HCT116 (cell line): ENCODE data around the gene DPP4. TPM values are rescaled to one million over a fixed set of nuclear protein-coding genes. Genes with fewer than 3 reads are reported as not detected.

ENCODE experiments used
- ATAC-seq: fragments of 200-7000 bp; cut with Tn5 transposase; 2 replicates; pipeline ENCODE4 v1.9.1; 2020; ENCODE audit warnings: mild to moderate bottlenecking, moderate library complexity
- BruUV-seq: library from RNA; stranded (reverse); fragments of 400-500 nt; replicated peaks from 2 replicates; lab custom pipeline; 2021; lab: Mats Ljungman, UMichigan
- CTCF ChIA-PET: fragments of 300-600 bp; sonication (Branson Sonifier 250); formaldehyde crosslinking; loops from one replicate; lab custom pipeline; 2021; ENCODE audit warnings: antibody characterized with exemption; lab: Charles Lee
- POLR2A ChIA-PET: fragments of 300-600, 350-600 bp; sonication (Branson Sonifier 250); formaldehyde crosslinking; loops from one replicate; lab custom pipeline; 2021; ENCODE audit warnings: antibody characterized with exemption; lab: Charles Lee
- RAD21 ChIA-PET, 2 experiments: fragments of 300-600 bp; sonication (Branson Sonifier 250); formaldehyde crosslinking; loops; one replicate each; lab custom pipeline; 2023; ENCODE audit warnings: low total read pairs in 2 of 2; ENCODE audit not compliant: uncharacterized antibody in 2 of 2, unreplicated experiment in 2 of 2, low non-redundant PET in 1 of 2; lab: Charles Lee
- DNase-seq: peaks from one replicate; pipeline ENCODE4 v3.0.0-alpha.2; 2010; ENCODE audit warnings: low read depth, low spot score
- H2AFZ ChIP-seq: fragments of 200-600 bp; shearing (Covaris generic), sonication (generic); 2 replicates; pipeline ENCODE4 v1.6.1; 2017; ENCODE audit warnings: low read depth, mixed run types, mixed read lengths, antibody characterized with exemption, low read length; ENCODE audit not compliant: poor library complexity, severe bottlenecking
- H3K27ac ChIP-seq: 2 replicates; pipeline ENCODE4 v1.5.1; 2012; ENCODE audit warnings: low read depth, low read length
- H3K27me3 ChIP-seq: fragments of 200-600 bp; sonication (generic); 2 replicates; pipeline ENCODE4 v1.6.1; 2016; ENCODE audit warnings: mixed run types, low read length, mixed read lengths; ENCODE audit not compliant: insufficient read depth
- H3K36me3 ChIP-seq, 2 experiments: fragments of 200-500 bp in 1 of 2; fragments of 200-600 bp in 1 of 2; sonication (Bioruptor generic) in 1 of 2; sonication (generic) in 1 of 2; 2 replicates each; pipeline versions ENCODE4 v1.5.1 to v1.6.1; 2014 to 2016; ENCODE audit warnings: low read length in 2 of 2, inconsistent platforms in 1 of 2, mixed read lengths in 1 of 2, mixed run types in 1 of 2; ENCODE audit not compliant: insufficient read depth in 2 of 2, control insufficient read depth in 1 of 2
- H3K4me1 ChIP-seq, 2 experiments: fragments of 200-600 bp in 1 of 2; sonication (generic) in 1 of 2; 2 replicates each; pipeline versions ENCODE4 v1.5.1 to v1.6.1; 2012 to 2017; ENCODE audit warnings: low read length in 2 of 2, inconsistent platforms in 1 of 2, mild to moderate bottlenecking in 1 of 2, mixed read lengths in 1 of 2, mixed run types in 1 of 2, moderate library complexity in 1 of 2; ENCODE audit not compliant: insufficient read depth in 2 of 2, control insufficient read depth in 1 of 2
- H3K4me2 ChIP-seq: fragments of 200-600 bp; sonication (generic); 2 replicates; pipeline ENCODE4 v1.6.1; 2017; ENCODE audit warnings: mixed run types, low read length, mixed read lengths
- H3K4me3 ChIP-seq, 2 experiments: fragments of 200-600 bp in 1 of 2; sonication (generic) in 1 of 2; replicated peaks in 1 of 2; 2 replicates each; pipeline ENCODE4 v1.5.1; 2011 to 2016; ENCODE audit warnings: low read length in 2 of 2, control low read depth in 1 of 2, low read depth in 1 of 2, mild to moderate bottlenecking in 1 of 2, mixed read lengths in 1 of 2, mixed run types in 1 of 2
- H3K79me2 ChIP-seq: fragments of 200-600 bp; sonication (generic); 2 replicates; pipeline ENCODE4 v1.6.1; 2017; ENCODE audit warnings: mild to moderate bottlenecking, mixed run types, low read length, moderate library complexity, mixed read lengths; ENCODE audit not compliant: insufficient read depth
- H3K9ac ChIP-seq: fragments of 200-600 bp; sonication (generic); 2 replicates; pipeline ENCODE4 v1.6.1; 2016; ENCODE audit warnings: low read length, mixed read lengths
- H3K9me2 ChIP-seq: fragments of 200-600 bp; sonication (generic), shearing (Covaris generic); 2 replicates; pipeline ENCODE4 v1.6.1; 2017; ENCODE audit warnings: mixed run types, mild to moderate bottlenecking, moderate library complexity; ENCODE audit not compliant: insufficient read depth
- H3K9me3 ChIP-seq, 2 experiments: fragments of 200-500 bp in 1 of 2; fragments of 200-600 bp in 1 of 2; sonication (Bioruptor generic) in 1 of 2; sonication (generic) in 1 of 2; 2 replicates each; pipeline ENCODE4 v1.6.1; 2014 to 2017; ENCODE audit warnings: low read length in 2 of 2, mixed read lengths in 2 of 2, inconsistent platforms in 1 of 2, low read depth in 1 of 2, mild to moderate bottlenecking in 1 of 2, mixed run types in 1 of 2, moderate library complexity in 1 of 2; ENCODE audit not compliant: control insufficient read depth in 1 of 2, insufficient read depth in 1 of 2
- H4K20me1 ChIP-seq: fragments of 200-600 bp; sonication (generic), shearing (Covaris generic); 2 replicates; pipeline ENCODE4 v1.6.1; 2017; ENCODE audit warnings: mixed run types, mild to moderate bottlenecking, moderate library complexity; ENCODE audit not compliant: insufficient read depth
- CEBPB ChIP-seq: IDR thresholded peaks from 2 replicates; pipeline ENCODE4 v1.6.1; 2012; ENCODE audit warnings: low read depth
- EGR1 ChIP-seq: IDR thresholded peaks from 2 replicates; pipeline ENCODE4 v1.6.1; 2012; ENCODE audit warnings: low read depth
- ELF1 ChIP-seq: IDR thresholded peaks from 2 replicates; pipeline ENCODE4 v1.6.1; 2012; ENCODE audit warnings: low read depth, borderline replicate concordance
- EZH2 ChIP-seq: fragments of 200-600 bp; sonication (generic); IDR thresholded peaks from 2 replicates; pipeline ENCODE4 v1.6.1; 2017; ENCODE audit warnings: antibody characterized with exemption, mixed run types
- EZH2phosphoT487 ChIP-seq: fragments of 200-600 bp; IDR thresholded peaks from 2 replicates; pipeline ENCODE4 v1.6.1; 2018; ENCODE audit warnings: antibody characterized with exemption, borderline replicate concordance
- FOSL1 ChIP-seq: IDR thresholded peaks from 2 replicates; pipeline ENCODE4 v1.6.1; 2012; ENCODE audit warnings: low read depth
- JUND ChIP-seq: IDR thresholded peaks from 2 replicates; pipeline ENCODE4 v1.6.1; 2012
- POLR2A ChIP-seq: IDR thresholded peaks from 2 replicates; pipeline ENCODE4 v1.7.0; 2011; ENCODE audit warnings: borderline replicate concordance; ENCODE audit not compliant: insufficient read depth, insufficient read length; ENCODE audit errors: extremely low read depth
- POLR2AphosphoS5 ChIP-seq: IDR thresholded peaks from 2 replicates; pipeline ENCODE4 v1.6.1; 2011; ENCODE audit warnings: mild to moderate bottlenecking, low read depth, low read length, moderate library complexity
- SIN3A ChIP-seq: IDR thresholded peaks from 2 replicates; pipeline ENCODE4 v1.6.1; 2012; ENCODE audit warnings: low read depth
- SP1 ChIP-seq: IDR thresholded peaks from 2 replicates; pipeline ENCODE4 v1.6.1; 2012; ENCODE audit warnings: low read depth
- SRF ChIP-seq: IDR thresholded peaks from 2 replicates; pipeline ENCODE4 v1.6.1; 2012; ENCODE audit warnings: low read depth
- TCF7L2 ChIP-seq: IDR thresholded peaks from 2 replicates; pipeline ENCODE4 v1.7.0; 2011; ENCODE audit warnings: borderline replicate concordance, inconsistent platforms; ENCODE audit not compliant: insufficient read depth, insufficient read length; ENCODE audit errors: extremely low read depth
- YY1 ChIP-seq: IDR thresholded peaks from 2 replicates; pipeline ENCODE4 v1.6.1; 2011; ENCODE audit warnings: low read length, low read depth, moderate library complexity, mild to moderate bottlenecking; ENCODE audit not compliant: insufficient replicate concordance; ENCODE audit errors: extremely low read depth
- ZNF274 ChIP-seq: fragments of 200-500 bp; sonication (Bioruptor generic); IDR thresholded peaks from 2 replicates; pipeline ENCODE4 v1.6.1; 2014; ENCODE audit warnings: mild to moderate bottlenecking, low read depth, low read length, inconsistent platforms
- intact Hi-C: fragments of 100-400 bp; cut with micrococcal nuclease; formaldehyde crosslinking; loops from 2 replicates; pipeline ENCODE4 v1.10.0; 2022
- total RNA-seq: library from RNA; stranded (reverse); gene quantifications from one replicate; pipeline ENCODE4 v1.2.1, GENCODE V29; 2021; ENCODE audit not compliant: unreplicated experiment
- TF ChIP-seq, protein P1 (sequence below): IDR thresholded peaks from 2 replicates; pipeline ENCODE4 v1.6.1; 2012
- TF ChIP-seq, protein P2 (sequence below): IDR thresholded peaks from 2 replicates; pipeline ENCODE4 v1.6.1; 2012; ENCODE audit warnings: low read depth
- TF ChIP-seq, protein P3 (sequence below), 3 experiments: fragments of 200-600 bp in 1 of 3; sonication (generic) in 1 of 3; IDR thresholded peaks in 2 of 3; conservative IDR thresholded peaks in 1 of 3; 2 replicates each; pipeline ENCODE4 v1.5.1; 2012 to 2017; ENCODE audit warnings: low read depth in 2 of 3, low read length in 2 of 3, antibody characterized with exemption in 1 of 3, borderline replicate concordance in 1 of 3, control low read depth in 1 of 3, mild to moderate bottlenecking in 1 of 3, mixed read lengths in 1 of 3, mixed run types in 1 of 3, moderate library complexity in 1 of 3; ENCODE audit not compliant: insufficient read depth in 1 of 3
- TF ChIP-seq, protein P4 (sequence below): IDR thresholded peaks from 2 replicates; pipeline ENCODE4 v1.6.1; 2012
- TF ChIP-seq, protein P5 (sequence below): IDR thresholded peaks from 2 replicates; pipeline ENCODE4 v1.6.1; 2011; ENCODE audit warnings: mild to moderate bottlenecking, low read length, moderate library complexity; ENCODE audit not compliant: insufficient replicate concordance; ENCODE audit errors: extremely low read depth

Gene DPP4
- total RNA-seq, 1 experiment from 2014 or later, result 3.6 TPM

DNA sequence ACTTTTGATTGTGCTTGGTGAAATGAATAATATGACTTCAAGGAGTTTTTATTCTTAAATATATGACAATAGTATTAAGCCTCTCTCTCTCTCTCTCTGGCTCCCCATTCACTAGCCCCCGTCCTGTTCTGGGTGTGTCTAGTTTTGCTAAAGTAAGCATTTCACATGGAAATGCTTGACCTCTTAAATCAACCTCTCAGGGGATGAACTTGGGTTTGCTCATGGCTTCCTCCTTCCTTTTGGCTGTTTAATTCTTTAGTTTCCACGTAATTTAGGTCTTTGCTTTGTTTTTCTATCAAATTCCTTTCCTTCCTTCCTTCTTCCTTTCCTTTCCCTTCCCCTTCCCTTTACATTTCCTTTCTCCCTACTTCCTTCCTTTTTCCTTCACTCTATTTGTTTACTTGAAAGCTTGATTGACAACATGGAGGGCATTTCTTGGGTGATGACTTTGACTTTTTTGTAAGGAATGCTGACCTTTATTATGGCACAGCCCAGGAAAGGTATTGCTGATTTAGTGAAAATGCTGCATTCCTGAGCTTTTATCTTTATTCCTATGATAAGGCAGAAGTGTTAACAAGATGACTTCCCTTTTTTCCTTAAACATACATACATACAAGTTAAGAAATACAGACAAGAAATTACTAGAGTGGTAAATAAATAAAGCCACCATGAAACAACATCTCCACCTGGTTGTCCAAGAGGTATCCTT lies 3.6 kb downstream of the DPP4 start:
- DNase-seq, result no peak
- ChIA-PET RAD21 (no interaction called here), POLR2A (no interaction called here), CTCF (no interaction called here)
- Histone ChIP-seq H4K20me1 (no peaks in the 10 kb centered on the region), H2AFZ (no peak overlapping the region), H3K36me3 (no peaks in the 10 kb centered on the region), H3K9ac (no peak overlapping the region), H3K4me3 (no peak overlapping the region), H3K4me2 (no peak overlapping the region), H3K27ac (no peak overlapping the region), H3K27me3 (no peaks in the 10 kb centered on the region), H3K9me3 (no peaks in the 10 kb centered on the region), H3K79me2 (no peaks in the 10 kb centered on the region), H3K9me2 (no peaks in the 10 kb centered on the region), H3K4me1 (peaks cover 10 to 24% of the 10 kb centered on the region in 2 experiments; a peak in 3 of 4 replicates)
- no peak for ATAC-seq
- no peak for TF ChIP-seq ELF1
- TF ChIP-seq FOSL1, result no peak
- no peak for TF ChIP-seq SP1
- no peak for TF ChIP-seq POLR2A
- TF ChIP-seq CEBPB, result no peak
- no peak for TF ChIP-seq EZH2phosphoT487
- TF ChIP-seq SIN3A, result no peak
- no peak for TF ChIP-seq SRF
- TF ChIP-seq, protein P1, sequence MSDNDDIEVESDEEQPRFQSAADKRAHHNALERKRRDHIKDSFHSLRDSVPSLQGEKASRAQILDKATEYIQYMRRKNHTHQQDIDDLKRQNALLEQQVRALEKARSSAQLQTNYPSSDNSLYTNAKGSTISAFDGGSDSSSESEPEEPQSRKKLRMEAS, result no peak
- no peak for TF ChIP-seq EGR1
- TF ChIP-seq, protein P2, sequence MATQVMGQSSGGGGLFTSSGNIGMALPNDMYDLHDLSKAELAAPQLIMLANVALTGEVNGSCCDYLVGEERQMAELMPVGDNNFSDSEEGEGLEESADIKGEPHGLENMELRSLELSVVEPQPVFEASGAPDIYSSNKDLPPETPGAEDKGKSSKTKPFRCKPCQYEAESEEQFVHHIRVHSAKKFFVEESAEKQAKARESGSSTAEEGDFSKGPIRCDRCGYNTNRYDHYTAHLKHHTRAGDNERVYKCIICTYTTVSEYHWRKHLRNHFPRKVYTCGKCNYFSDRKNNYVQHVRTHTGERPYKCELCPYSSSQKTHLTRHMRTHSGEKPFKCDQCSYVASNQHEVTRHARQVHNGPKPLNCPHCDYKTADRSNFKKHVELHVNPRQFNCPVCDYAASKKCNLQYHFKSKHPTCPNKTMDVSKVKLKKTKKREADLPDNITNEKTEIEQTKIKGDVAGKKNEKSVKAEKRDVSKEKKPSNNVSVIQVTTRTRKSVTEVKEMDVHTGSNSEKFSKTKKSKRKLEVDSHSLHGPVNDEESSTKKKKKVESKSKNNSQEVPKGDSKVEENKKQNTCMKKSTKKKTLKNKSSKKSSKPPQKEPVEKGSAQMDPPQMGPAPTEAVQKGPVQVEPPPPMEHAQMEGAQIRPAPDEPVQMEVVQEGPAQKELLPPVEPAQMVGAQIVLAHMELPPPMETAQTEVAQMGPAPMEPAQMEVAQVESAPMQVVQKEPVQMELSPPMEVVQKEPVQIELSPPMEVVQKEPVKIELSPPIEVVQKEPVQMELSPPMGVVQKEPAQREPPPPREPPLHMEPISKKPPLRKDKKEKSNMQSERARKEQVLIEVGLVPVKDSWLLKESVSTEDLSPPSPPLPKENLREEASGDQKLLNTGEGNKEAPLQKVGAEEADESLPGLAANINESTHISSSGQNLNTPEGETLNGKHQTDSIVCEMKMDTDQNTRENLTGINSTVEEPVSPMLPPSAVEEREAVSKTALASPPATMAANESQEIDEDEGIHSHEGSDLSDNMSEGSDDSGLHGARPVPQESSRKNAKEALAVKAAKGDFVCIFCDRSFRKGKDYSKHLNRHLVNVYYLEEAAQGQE, result no peak
- TF ChIP-seq, protein P3, sequence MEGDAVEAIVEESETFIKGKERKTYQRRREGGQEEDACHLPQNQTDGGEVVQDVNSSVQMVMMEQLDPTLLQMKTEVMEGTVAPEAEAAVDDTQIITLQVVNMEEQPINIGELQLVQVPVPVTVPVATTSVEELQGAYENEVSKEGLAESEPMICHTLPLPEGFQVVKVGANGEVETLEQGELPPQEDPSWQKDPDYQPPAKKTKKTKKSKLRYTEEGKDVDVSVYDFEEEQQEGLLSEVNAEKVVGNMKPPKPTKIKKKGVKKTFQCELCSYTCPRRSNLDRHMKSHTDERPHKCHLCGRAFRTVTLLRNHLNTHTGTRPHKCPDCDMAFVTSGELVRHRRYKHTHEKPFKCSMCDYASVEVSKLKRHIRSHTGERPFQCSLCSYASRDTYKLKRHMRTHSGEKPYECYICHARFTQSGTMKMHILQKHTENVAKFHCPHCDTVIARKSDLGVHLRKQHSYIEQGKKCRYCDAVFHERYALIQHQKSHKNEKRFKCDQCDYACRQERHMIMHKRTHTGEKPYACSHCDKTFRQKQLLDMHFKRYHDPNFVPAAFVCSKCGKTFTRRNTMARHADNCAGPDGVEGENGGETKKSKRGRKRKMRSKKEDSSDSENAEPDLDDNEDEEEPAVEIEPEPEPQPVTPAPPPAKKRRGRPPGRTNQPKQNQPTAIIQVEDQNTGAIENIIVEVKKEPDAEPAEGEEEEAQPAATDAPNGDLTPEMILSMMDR (IDR thresholded peaks at IDR 0.05 in 2 of 3, conservative IDR thresholded peaks at IDR 0.05 in 1 of 3; ENCODE audit: borderline replicate concordance in 1 of 3, insufficient read depth in 1 of 3, low read depth in 2 of 3, low read length in 2 of 3), result no peak
- TF ChIP-seq JUND, result no peak
- TF ChIP-seq, protein P4, sequence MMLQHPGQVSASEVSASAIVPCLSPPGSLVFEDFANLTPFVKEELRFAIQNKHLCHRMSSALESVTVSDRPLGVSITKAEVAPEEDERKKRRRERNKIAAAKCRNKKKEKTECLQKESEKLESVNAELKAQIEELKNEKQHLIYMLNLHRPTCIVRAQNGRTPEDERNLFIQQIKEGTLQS, result no peak
- no peak for TF ChIP-seq ZNF274
- no peak for TF ChIP-seq TCF7L2
- no peak for TF ChIP-seq POLR2AphosphoS5
- no peak for TF ChIP-seq YY1
- no peak for TF ChIP-seq EZH2
- TF ChIP-seq, protein P5, sequence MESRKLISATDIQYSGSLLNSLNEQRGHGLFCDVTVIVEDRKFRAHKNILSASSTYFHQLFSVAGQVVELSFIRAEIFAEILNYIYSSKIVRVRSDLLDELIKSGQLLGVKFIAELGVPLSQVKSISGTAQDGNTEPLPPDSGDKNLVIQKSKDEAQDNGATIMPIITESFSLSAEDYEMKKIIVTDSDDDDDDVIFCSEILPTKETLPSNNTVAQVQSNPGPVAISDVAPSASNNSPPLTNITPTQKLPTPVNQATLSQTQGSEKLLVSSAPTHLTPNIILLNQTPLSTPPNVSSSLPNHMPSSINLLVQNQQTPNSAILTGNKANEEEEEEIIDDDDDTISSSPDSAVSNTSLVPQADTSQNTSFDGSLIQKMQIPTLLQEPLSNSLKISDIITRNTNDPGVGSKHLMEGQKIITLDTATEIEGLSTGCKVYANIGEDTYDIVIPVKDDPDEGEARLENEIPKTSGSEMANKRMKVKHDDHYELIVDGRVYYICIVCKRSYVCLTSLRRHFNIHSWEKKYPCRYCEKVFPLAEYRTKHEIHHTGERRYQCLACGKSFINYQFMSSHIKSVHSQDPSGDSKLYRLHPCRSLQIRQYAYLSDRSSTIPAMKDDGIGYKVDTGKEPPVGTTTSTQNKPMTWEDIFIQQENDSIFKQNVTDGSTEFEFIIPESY, result no peak
- BruUV-seq, result no TSS peak
- intact Hi-C loops, result no loop called here
